Measurements from ENCODE around the gene CFL2. TPM values are rescaled to one million over a fixed set of nuclear protein-coding genes. Genes with fewer than 3 reads are reported as not detected.

CFL2 gene
- total RNA-seq, 1 experiment from 2014 or later = 20.1 TPM

GRCh38 chr14:34750233-34750632, 35.8 kb upstream of the CFL2 start:
- no peaks in the 10 kb centered on the region for H3K4me1 Mint-ChIP-seq
- TF ChIP-seq OVOL2 (CRISPR knock-in tag; IDR thresholded peaks at IDR 0.05; ENCODE audit: borderline replicate concordance) = no peak
- TF ChIP-seq TEAD4 (CRISPR knock-in tag; IDR thresholded peaks at IDR 0.05) = no peak
- TF ChIP-seq RELA (CRISPR knock-in tag; IDR thresholded peaks at IDR 0.05; ENCODE audit: borderline replicate concordance) = no peak
- no peak for TF ChIP-seq CBFB (CRISPR knock-in tag; IDR thresholded peaks at IDR 0.05; ENCODE audit: low read depth)
- TF ChIP-seq, protein P1, sequence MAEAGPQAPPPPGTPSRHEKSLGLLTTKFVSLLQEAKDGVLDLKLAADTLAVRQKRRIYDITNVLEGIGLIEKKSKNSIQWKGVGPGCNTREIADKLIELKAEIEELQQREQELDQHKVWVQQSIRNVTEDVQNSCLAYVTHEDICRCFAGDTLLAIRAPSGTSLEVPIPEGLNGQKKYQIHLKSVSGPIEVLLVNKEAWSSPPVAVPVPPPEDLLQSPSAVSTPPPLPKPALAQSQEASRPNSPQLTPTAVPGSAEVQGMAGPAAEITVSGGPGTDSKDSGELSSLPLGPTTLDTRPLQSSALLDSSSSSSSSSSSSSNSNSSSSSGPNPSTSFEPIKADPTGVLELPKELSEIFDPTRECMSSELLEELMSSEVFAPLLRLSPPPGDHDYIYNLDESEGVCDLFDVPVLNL (CRISPR knock-in tag; IDR thresholded peaks at IDR 0.05; ENCODE audit: borderline replicate concordance, low read depth) = no peak
- TF ChIP-seq ARID4B (CRISPR knock-in tag; IDR thresholded peaks at IDR 0.05; ENCODE audit: borderline replicate concordance) = no peak
- TF ChIP-seq FOXP1 (CRISPR knock-in tag; IDR thresholded peaks at IDR 0.05; ENCODE audit: borderline replicate concordance) = no peak
- no peak for TF ChIP-seq KAT7 (CRISPR knock-in tag; IDR thresholded peaks at IDR 0.05; ENCODE audit: borderline replicate concordance)
- TF ChIP-seq ZNF416 (CRISPR knock-in tag; IDR thresholded peaks at IDR 0.05) = no peak
- no peak for TF ChIP-seq CREM (CRISPR knock-in tag; IDR thresholded peaks at IDR 0.05)
- TF ChIP-seq SMAD4 (CRISPR knock-in tag; IDR thresholded peaks at IDR 0.05) = no peak
- no peak for TF ChIP-seq ATF6 (CRISPR knock-in tag; IDR thresholded peaks at IDR 0.05)
- no peak for TF ChIP-seq GABPB1 (CRISPR knock-in tag; IDR thresholded peaks at IDR 0.05)
- TF ChIP-seq NR1H2 (CRISPR knock-in tag; IDR thresholded peaks at IDR 0.05) = no peak
- TF ChIP-seq CTCF (IDR thresholded peaks at IDR 0.05) = no peak
- no peak for TF ChIP-seq HMGXB4 (CRISPR knock-in tag; IDR thresholded peaks at IDR 0.05)
- no peak for TF ChIP-seq AFF4 (CRISPR knock-in tag; IDR thresholded peaks at IDR 0.05; ENCODE audit: borderline replicate concordance)
- no peak overlapping the region for H3K4me3 Mint-ChIP-seq
- H3K27me3 Mint-ChIP-seq (ENCODE audit: low read depth) = no peaks in the 10 kb centered on the region; the same call in 1 of the 2 replicates
- ChIA-PET POLR2A (no interaction called here), CTCF (no interaction called here)
- ATAC-seq (no peak), DNase-seq (ENCODE audit: low spot score) (no peak)
- peaks cover 5% of the 10 kb centered on the region for H3K36me3 Mint-ChIP-seq
- no peaks in the 10 kb centered on the region for H3K9me3 Mint-ChIP-seq
- H3K27ac Mint-ChIP-seq = peak overlapping the region; percentile 1; the same call in 1 of the 2 replicates
